NCI-H1105 treated with DMSO at 0.1 percent for 48 hours (cell line): ENCODE measurements around the gene KIF13A.
"Not testable (repeated sequence)": the region's sequence is repeated elsewhere in the genome, so short reads cannot be mapped to it uniquely, and the experiment has no call there.

Source experiments
- DNase-seq: peaks from one replicate; lab custom pipeline; 2025; lab: John Stamatoyannopoulos, UW

Gene KIF13A

DNA sequence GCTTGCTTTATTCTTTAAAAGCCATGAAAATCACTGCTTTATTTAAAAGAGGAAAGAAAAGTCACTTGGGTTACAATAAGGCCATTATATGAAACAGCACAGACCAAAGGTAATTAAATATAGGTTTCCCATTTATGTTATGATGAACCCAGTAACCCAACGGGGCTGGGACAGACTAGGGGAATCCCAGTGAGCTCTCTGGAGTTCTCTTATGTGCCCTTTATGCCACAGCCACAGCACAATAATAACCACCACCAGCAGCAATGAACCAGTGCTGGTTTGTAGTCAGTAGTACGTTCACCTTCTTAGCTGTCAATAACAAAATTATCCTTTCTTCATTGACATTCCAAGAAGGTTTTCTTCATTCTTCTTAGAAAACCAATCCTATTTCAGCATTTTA lies 87.4 kb downstream of the KIF13A start:
- DNase-seq: no peak

GRCh38 chr6:17899491-17899890 lies 87.9 kb downstream of the KIF13A start:
- no peak for DNase-seq

DNA sequence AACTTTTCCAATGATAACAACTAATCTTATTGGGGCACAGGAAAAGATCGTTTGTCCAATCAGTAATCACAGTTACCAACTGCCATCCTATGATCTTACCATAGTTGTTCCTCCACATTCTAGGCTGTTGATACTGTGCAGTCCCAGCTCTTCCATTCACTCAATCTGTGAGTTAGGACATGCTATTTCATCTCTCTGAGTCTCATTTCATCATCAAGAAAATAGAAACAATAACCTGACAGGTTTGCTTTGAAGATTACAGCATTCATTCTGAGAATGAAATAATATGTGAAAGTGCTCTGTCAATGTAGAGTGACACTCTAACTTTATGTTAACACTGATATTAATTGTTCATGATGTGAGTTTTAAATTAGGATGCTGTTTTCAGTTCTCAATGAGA lies 89.8 kb downstream of the KIF13A start:
- DNase-seq: no peak

DNA sequence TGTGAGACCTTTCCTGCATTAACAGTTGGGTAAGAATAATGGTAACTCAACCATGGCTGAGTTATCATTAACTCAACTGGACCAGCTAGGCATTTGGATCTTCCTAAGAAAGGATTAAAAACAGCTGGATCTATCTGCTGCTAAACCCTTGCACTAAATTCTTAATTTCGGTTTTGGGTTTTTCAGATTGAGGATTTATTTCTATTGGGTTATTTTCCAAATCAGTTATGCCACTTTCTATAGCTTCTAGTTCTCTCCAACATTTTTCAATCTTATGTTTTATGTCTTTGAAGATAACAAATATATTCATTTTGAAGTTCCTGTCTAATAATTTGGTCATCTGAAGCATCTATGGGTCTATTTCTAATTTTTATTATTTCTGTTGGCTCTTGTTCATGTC lies 92.5 kb downstream of the KIF13A start:
- no peak for DNase-seq

- DNase-seq: no peak
Measured at GRCh38 chr6:17894191-17894590, 93.2 kb downstream of the KIF13A start.

DNA sequence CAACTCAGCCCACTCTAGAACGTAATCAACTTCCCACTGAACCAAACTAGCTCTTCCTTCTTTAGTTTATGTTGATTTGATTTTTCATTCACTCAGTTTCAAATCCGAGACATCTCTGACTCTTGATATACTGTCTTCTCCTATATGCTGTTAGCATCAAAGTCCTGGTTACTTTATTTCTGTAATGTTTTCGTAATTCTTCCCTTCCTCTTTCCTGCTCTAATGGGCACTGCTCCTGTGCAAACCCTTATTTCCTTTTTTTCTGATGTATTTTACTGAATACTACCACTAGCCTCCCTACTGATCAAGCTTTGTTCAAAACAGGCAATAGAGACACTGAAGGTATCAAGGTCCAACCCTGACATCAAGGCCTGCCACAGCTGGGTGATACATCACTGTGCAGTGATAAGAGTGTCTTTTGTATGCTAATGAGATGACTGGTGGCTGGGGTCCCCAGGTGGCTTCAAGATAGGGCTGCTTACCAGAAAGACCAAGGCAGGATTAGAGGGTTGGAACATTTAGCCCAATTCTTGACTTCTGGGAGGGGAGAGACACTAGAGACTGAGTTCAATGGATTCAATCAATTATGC lies 95.2 kb downstream of the KIF13A start:
- DNase-seq: no peak

DNA sequence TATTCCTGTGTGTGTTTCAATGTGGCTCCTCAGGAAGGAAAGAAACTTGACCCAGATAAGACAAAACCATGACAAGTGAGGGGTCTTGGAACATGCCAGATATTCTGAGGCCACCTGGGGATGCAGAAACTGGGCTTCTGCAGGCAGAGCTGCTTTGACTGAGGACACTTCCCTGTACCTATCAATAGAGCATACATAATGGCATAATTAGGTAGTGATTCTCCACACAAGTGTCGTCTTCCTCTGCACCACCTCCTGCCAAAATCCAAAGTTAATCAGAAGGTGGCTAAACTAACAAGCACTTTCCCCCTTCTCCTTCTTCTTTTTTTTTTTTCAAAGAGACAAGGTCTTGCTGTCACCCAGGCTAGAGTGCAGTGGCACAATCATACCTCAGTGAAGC lies 97.1 kb downstream of the KIF13A start:
- DNase-seq: no peak

DNA sequence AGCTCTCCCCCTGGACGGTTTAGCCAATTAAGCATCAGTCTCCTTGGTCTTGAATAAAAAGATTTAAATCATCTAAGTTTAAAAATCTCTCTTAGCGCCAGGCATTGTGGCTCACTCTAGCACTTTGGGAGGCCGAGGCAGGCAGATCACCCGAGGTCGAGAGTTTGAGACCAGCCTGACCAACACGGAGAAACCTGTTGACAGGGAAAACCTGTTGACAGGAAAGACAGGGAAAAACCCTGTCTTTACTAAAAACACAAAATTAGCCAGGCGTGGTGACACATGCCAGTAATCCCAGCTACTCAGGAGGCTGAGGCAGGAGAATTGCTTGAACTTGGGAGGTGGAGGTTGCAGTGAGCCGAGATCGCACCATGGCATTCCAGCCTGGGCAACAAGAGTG lies 97.7 kb downstream of the KIF13A start:
- DNase-seq: not testable (repeated sequence)

DNA sequence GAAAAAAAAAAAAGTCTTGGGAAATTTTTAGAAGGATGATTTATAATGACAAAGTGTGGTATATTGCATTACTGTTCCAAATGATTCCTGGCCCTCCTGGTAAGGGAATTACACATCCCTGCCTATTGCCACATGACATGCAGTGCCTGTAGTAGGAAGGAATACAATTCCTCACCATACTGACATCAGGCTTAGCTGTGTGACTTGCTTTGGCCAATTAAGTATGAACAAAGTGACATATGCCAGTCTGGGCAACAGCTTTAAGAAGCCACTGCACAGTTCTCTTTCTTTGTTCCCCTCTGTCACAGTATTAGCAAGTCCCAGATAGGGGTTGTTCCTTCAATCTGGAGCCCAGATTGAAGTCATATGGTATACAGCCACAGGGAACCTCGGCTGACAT lies 100.5 kb downstream of the KIF13A start:
- no peak for DNase-seq

DNA sequence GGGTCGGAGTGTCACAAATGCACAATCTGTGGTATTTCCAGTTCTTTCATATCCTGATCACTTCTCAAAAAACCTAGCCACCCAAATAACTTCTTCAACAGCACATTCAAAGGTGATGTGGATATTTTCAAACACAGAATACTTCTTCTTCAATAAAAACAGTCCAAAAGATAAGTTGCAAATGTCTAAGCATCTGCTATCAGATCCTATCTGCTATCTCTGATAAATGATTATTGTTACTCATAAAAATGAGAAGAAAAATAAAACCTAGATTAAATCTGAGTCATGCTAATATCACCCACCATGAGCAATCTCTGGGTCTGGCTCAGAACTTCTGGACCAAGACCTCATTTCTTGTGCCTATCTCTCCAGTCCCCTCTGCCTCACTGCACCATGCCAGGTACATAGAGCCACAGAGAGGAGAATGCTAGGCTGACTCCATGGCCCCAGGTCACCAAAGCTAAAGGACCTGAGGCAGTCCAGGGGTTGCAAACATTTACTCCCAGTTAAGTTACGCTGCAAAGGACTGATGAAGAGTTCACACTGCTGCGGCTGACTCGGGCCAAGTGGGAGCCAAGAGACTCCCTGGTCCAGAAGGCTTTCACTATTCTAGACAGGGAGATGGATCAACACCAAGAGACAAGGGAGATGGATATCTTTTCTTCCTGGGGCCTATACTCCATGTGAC lies 101.4 kb downstream of the KIF13A start:
- no peak for DNase-seq

DNA sequence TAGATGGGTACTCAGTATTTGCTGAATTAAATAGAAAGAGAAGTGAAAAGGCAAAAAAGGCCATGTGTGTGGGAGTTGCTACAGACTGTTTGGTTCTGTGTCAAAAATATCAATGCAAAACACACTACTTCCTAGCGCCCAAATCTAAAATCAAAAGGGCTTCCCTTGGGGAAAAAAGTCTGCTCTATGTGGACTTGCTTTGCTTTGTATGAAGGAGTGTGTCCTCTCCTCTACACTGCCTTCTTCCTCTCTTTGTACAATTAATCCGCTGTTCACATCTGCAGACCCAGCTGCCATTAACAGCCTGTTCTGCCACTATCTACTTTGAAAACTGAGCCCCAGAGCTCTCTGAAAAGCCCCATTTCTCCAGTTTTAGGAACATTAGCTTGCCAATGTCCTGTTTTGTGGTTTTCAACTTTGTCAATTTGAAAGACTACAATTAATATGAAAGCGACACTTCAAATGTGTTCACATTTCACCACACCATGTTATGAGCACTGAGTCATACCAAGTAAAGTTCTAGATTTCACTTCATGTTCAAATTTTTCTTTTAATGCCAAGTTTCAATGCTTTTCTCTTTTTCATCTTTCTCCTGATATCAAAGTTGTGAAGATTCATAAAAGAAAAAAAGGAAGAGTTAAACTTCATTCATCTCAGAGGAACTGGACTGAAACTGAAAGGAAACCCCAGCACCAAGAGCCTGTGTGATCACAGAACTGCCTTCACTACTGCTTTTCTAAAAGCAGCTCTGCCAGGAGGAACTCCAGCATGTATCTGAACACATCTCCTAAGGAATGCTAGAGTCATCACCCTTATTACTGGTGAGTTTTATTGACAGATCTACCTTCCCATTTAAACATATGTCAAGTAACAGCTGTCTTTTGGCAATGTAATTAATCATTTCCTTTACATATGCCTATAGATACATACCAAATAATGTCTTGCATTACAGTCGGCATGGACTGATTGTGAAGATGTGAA lies 102.6 kb downstream of the KIF13A start:
- DNase-seq: no peak

DNA sequence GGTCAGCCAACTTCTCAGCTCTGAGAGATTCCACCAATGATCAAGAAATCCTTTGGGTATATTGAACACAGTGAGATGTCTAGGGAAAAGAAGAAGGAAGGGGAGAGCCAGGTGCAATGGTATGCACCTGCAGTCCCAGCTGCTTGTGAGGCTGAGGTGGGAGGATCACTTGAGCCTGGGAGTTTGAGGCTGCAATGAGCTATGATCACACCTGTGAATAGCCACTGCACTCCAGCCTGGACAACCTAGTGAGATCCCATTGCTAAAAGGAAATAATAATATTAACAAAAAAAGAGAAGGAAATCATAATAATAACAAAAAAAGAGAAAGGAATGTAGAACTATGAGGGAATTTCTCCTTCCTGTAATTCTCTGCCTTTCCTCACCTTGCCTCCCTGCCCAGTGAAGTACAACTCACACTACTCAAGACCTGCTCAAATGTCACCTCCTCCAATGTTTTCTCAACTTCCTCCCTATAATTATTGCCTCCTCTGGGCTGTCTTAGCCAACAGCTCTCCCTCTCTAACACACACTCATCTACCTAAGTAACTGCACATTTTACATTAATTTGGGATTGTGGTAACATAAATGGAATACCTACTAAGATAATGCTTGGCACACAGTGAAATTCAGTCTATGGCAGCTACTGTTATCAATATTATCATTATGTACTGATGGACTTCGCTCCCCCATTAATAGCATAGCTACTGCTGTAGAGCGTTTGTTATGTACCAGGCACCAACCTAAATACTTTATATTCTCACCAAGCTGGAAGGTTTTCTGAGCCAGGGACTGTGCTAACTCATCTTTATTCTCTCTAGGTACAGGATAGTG lies 103.6 kb downstream of the KIF13A start:
- no peak for DNase-seq

GRCh38 chr6:17881085-17881858 lies 106.2 kb downstream of the KIF13A start:
- DNase-seq: no peak

GRCh38 chr6:17879184-17879583 lies 108.3 kb downstream of the KIF13A start:
- DNase-seq: no peak

DNA sequence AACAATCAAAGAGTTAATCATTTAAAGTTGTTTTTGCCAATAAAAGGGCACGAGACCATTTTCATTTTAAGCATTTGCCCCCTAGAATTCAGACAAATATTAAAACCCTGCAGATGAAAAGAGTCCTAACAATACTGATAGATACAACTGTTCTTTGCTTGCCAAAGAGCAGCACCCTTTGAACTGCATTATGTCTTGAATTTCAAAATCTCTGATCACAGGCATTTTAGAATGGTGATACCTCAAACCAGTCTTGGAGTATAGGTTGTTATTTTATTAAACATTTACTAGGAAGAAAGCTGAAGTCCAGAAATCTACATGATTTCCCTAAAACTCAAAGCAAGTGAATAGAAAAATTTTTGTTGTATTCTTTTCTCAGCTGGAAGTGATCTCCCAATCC lies 108.7 kb downstream of the KIF13A start:
- DNase-seq: no peak

DNA sequence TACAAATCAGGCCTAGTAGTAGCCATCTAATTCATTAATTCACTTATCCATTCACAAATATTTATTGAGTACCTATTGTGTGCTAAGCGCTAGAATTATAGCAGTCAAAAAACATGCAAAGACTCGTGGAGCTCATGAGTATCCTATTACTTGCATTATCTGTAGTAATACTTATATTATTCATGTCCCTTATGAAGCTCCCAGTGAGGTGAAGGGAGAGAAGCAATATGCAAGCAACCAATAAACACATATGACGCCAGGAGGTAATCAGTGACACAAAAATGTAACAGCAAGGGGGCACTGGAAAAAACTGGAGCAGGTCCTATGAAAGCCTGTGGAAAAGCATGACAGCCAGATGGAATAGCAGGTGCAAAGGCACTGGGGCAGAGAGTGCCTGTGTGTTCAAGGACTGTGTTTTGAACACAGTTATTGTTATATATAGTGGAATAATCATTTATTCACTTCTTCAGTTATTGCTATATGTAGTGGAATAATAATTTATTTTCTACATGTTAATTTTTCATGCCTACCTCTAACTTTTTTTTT lies 109.5 kb downstream of the KIF13A start:
- no peak for DNase-seq

DNA sequence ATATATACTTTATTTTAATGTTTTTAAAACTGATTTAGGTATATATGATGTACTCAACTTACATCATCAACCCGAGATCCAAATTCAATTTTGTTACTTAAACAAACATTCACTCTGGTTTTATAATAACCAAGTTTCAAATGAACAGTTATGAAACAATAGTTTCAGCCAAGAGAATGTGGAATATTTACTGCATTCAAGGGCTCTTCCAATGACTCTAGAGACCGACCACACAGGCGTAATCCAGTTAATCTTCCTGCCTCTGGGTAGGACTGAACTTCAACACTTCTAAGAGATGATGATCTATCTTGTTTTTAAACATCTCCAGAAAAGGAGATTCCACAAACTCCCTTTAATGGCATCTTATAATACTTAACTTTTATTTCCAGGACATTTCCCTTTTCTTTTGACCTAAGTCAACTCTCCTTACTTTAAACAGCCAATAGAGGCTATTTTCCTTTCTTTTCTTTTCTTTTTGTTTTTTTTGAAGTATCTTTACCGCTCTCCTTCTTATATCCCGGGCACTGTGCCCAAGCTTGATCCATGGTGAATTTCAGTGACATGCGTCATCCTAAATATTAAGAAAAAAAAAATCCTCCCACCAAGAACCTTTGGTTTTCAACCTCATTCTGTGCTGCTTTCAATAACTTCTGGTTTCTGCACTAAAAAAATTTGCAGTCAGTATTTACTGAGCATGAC lies 110.1 kb downstream of the KIF13A start:
- no peak for DNase-seq

DNA sequence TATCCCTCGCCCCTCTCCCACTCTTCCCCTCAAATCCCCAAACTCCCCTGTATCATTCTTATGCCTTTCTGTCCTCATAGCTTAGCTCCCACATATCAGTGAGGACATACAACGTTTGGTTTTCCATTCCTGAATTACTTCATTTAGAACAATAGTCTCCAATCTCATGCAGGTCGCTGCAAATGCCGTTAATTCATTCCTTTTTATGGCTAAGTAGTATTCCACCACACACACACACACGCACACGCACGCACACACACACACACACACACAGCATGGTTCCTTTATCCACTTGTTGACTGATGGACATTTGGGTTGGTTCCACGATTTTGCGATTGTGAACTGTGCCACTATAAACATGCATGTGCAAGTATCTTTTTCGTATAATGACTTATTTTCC lies 112.7 kb downstream of the KIF13A start:
- DNase-seq: no peak

DNA sequence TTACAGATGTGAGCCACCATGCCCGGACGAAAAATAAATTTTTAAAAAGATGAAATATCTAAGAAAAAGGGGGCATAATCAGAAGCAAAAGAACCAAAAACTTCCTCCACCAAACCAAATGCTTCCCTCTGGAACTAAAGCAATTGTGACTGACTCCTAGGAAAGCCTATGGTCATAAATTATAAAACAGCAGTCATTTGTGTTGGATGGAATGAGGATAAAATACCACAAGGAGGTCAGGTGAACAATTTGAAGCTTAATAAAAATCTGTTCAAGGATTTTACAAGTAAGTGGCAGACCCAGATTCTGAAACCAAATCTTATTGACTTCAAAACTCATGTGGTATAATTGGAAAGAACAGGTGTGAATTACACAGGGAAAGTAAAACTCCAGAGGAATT lies 114.5 kb downstream of the KIF13A start:
- no peak for DNase-seq

DNA sequence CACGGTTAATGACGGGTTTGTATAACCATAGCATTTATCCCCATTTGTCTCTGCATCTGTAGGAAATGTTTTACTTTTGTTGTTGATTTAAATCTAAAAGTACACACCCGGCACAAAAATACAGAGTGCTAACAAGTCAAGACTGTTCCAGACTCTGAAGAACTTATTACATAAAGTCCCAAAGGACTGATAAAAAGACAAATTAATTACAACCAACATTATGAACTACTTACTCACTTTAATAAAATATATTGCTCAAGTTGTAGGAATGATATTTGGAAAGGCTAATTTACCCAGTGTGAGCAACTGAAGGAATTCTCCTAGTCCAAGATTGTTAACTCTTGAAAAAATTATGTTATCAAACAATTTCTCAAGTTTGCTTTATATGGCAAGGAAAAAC lies 115.6 kb downstream of the KIF13A start:
- no peak for DNase-seq

GRCh38 chr6:17871189-17871519 lies 116.3 kb downstream of the KIF13A start:
- DNase-seq: no peak
